RWPE1 (cell line): Measurements from ENCODE around the gene CYP19A1.

Experiments
- CTCF ChIA-PET: fragments of 350-600 bp; sonication (Branson Sonifier 250); formaldehyde crosslinking; extraction: SDS; loops from one replicate; lab custom pipeline; 2021; lab: Yijun Ruan, JAX
- POLR2A ChIA-PET: fragments of 400-600 bp; formaldehyde crosslinking; extraction: SDS; loops from one replicate; lab custom pipeline; 2020; ENCODE audit warnings: antibody characterized with exemption; ENCODE audit not compliant: low non-redundant PET; lab: Yijun Ruan, JAX
- DNase-seq: peaks from one replicate; pipeline ENCODE4 v3.0.0; 2012; ENCODE audit warnings: low spot score
- H3K27ac ChIP-seq: fragments of 450-650 bp; 2 replicates; pipeline ENCODE4 v1.5.1; 2017
- CTCF ChIP-seq: fragments of 450-650 bp; conservative IDR thresholded peaks from 2 replicates; pipeline ENCODE4 v1.5.1; 2017; ENCODE audit warnings: low read depth, mild to moderate bottlenecking

CYP19A1 gene

GRCh38 chr15:51303462-51303980 is 34.9 kb downstream of the CYP19A1 start:
- ChIA-PET CTCF (no interaction called here), POLR2A (no interaction called here)
- no peak overlapping the region for H3K27ac ChIP-seq
- DNase-seq, result no peak
- no peak for TF ChIP-seq CTCF

DNA sequence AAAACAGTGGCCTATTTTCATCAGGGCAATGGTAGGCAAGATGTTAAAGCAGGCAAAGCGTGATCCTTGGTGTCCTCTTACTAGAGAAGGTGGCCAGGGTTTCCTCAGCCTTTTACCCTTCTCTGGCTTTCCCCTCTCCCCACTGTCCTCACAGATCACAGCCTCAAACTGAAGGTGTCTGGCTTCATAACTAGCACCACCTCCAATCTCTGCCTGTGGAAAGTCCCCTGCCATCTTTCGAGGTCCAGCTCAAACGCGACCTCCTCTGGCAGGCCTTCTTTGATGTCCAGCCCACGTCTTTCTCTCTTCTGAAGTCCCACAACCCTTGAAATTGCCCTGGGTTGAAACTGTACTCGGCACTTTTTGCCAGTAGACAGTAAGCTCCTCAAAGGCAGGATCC is 35.9 kb downstream of the CYP19A1 start:
- H3K27ac ChIP-seq, result no peak overlapping the region
- TF ChIP-seq CTCF, result no peak
- POLR2A ChIA-PET, result no interaction called here
- CTCF ChIA-PET, result no interaction called here
- no peak for DNase-seq

DNA sequence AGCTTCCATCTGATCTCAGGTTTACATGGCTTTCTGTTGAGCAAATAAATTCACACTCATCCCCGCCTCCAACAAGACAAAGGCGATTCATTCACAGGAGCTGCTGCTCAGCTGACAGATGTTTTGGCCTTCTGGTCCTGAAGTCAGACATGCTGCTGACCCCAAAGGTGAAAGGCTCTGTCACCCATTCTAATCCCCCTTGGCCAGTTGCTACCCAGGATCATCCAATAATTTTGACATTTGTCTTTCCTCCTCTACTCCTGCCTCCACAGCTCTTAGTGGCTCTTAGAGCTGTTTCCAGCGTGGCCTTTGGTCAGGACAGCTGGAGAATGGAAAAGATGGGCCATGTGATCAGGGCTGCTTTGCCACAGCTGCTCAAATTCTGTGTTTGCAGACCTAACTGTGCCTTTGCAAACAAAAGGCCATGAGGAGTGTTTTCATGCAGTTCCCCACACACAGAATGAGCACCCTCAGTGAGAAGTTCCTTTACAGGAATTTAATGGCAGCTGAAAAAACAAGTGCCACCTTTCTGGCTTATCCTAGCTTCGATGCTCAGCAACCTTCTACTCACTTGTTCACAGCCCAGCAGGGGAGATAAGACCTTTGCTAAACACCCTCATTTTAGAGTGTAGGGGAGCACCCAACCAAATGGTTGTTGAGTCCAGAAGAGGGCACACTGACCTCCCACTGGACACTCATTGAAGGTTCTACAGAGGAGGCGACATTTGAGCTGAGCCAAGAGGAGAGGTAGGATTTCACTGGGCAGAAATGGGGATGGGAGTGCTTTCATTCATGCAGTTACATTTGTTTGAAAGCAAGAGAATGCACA is 39.0 kb downstream of the CYP19A1 start:
- no peak for TF ChIP-seq CTCF
- ChIA-PET POLR2A (no interaction called here), CTCF (interaction anchor here (1.0 kb wide), 1 partner anchor 136 kb away, joined by 3 read pairs; no protein-coding TSS in a partner anchor)
- no peak for DNase-seq
- no peak overlapping the region for H3K27ac ChIP-seq

GRCh38 chr15:51298620-51299019 is 39.8 kb downstream of the CYP19A1 start:
- DNase-seq, result no peak
- H3K27ac ChIP-seq, result no peak overlapping the region
- CTCF ChIA-PET, result interaction anchor here (0.7 kb wide), 1 partner anchor 202 kb away, joined by 3 read pairs; no protein-coding TSS in a partner anchor
- POLR2A ChIA-PET, result no interaction called here
- no peak for TF ChIP-seq CTCF

DNA sequence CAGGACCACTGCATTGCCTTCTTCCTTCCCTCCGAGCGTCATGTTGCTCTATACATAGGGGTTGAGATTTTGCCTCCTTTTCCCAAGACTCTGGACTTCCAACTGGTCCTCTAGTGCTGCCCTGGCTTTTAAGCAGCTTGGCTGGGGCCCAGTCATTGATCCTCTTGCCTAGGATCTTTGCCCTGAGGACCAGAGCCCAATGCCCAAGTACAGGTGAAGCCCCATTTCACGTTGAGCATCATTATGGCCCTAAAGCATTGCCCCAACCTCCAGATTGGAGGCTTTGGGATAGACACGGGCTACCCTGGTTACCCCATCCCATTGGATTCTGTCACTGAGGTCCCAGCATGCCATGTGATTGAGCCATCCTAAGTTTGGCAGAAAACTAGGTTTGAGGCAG is 47.7 kb downstream of the CYP19A1 start:
- TF ChIP-seq CTCF, result no peak
- CTCF ChIA-PET, result no interaction called here
- no peak overlapping the region for H3K27ac ChIP-seq
- DNase-seq, result no peak
- POLR2A ChIA-PET, result no interaction called here

DNA sequence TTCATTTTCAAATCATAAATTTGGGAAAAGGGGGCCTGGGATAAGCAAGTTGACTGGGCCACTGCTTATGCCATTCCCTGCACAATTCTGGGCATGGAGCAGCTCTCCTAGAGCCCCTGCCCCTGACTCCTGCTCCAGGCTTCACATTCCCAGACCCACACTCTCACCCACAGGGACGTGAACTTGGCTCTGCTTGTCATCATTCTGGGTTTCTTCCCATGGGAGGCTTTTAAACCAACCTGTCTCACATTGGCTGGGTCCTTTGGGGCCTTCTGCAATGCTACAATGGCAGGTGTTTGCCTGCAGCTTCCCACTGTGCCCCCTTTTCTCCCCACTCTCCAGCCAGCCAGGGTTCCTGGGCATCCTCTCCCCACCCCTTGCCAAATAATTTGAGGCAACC is 49.1 kb downstream of the CYP19A1 start:
- POLR2A ChIA-PET, result no interaction called here
- CTCF ChIA-PET, result interaction anchor here (1.0 kb wide), 1 partner anchor 126 kb away, joined by 3 read pairs; no protein-coding TSS in a partner anchor
- no peak for DNase-seq
- no peak for TF ChIP-seq CTCF
- H3K27ac ChIP-seq, result no peak overlapping the region
